Mesenchymal stem cell (in vitro differentiated cells and primary cell): ENCODE data around the gene MYO1E.

Experiments
- DNase-seq: peaks from one replicate; pipeline ENCODE4 v3.0.0-alpha.2; 2013
- H2AFZ ChIP-seq: one replicate; pipeline ENCODE4 v1.6.1; 2013; ENCODE audit warnings: low read depth, mild to moderate bottlenecking, control low read depth, inconsistent platforms, low read length, moderate library complexity
- H2AK5ac ChIP-seq: 2 replicates; pipeline ENCODE4 v1.6.1; 2013; ENCODE audit warnings: low read length, moderate library complexity, mild to moderate bottlenecking, inconsistent platforms; ENCODE audit not compliant: severe bottlenecking
- H2BK120ac ChIP-seq: one replicate; pipeline ENCODE4 v1.6.1; 2013; ENCODE audit warnings: low read depth, mild to moderate bottlenecking, inconsistent platforms, low read length, moderate library complexity
- H2BK12ac ChIP-seq, 2 experiments: one replicate each; pipeline ENCODE4 v1.6.1; 2013; ENCODE audit warnings: inconsistent platforms in 2 of 2, low read length in 2 of 2, mild to moderate bottlenecking in 2 of 2, moderate library complexity in 2 of 2, control low read depth in 1 of 2
- H2BK15ac ChIP-seq: one replicate; pipeline ENCODE4 v1.6.1; 2013; ENCODE audit warnings: mild to moderate bottlenecking, low read depth, inconsistent platforms; ENCODE audit not compliant: poor library complexity, severe bottlenecking
- H2BK5ac ChIP-seq: 2 replicates; pipeline ENCODE4 v1.6.1; 2013; ENCODE audit warnings: low read depth, mild to moderate bottlenecking, low read length, control low read depth, inconsistent platforms; ENCODE audit not compliant: poor library complexity, severe bottlenecking
- H3K14ac ChIP-seq, 2 experiments: one replicate each; pipeline ENCODE4 v1.6.1; 2013; ENCODE audit warnings: inconsistent platforms in 2 of 2, low read length in 2 of 2, control low read depth in 1 of 2, mild to moderate bottlenecking in 1 of 2, moderate library complexity in 1 of 2
- H3K18ac ChIP-seq, 2 experiments: one replicate each; pipeline ENCODE4 v1.6.1; 2013; ENCODE audit warnings: inconsistent platforms in 2 of 2, low read length in 2 of 2, control low read depth in 1 of 2, low read depth in 1 of 2, mild to moderate bottlenecking in 1 of 2
- H3K23ac ChIP-seq, 2 experiments: one replicate each; pipeline ENCODE4 v1.6.1; 2013; ENCODE audit warnings: inconsistent platforms in 2 of 2, low read length in 2 of 2, mild to moderate bottlenecking in 2 of 2, moderate library complexity in 2 of 2, control low read depth in 1 of 2
- H3K27ac ChIP-seq: 2 replicates; pipeline ENCODE4 v1.5.1; 2013; ENCODE audit warnings: mild to moderate bottlenecking, moderate library complexity, low read length, control low read depth, inconsistent platforms; ENCODE audit not compliant: poor library complexity, severe bottlenecking
- H3K27me3 ChIP-seq, 2 experiments: 2 replicates each; pipeline versions ENCODE4 v1.6.1 to v1.7.0; 2013; ENCODE audit warnings: low read length in 2 of 2, mild to moderate bottlenecking in 2 of 2, moderate library complexity in 2 of 2, control low read depth in 1 of 2, inconsistent platforms in 1 of 2; ENCODE audit not compliant: control insufficient read depth in 1 of 2, insufficient read depth in 1 of 2
- H3K36me3 ChIP-seq, 2 experiments: 2 replicates each; pipeline versions ENCODE4 v1.6.1 to v1.7.0; 2013; ENCODE audit warnings: low read length in 2 of 2, control low read depth in 1 of 2, inconsistent platforms in 1 of 2, low read depth in 1 of 2, mild to moderate bottlenecking in 1 of 2; ENCODE audit not compliant: insufficient read depth in 2 of 2, control insufficient read depth in 1 of 2
- H3K4ac ChIP-seq, 2 experiments: one replicate each; pipeline ENCODE4 v1.6.1; 2013; ENCODE audit warnings: inconsistent platforms in 2 of 2, low read length in 2 of 2, mild to moderate bottlenecking in 2 of 2, moderate library complexity in 2 of 2, control low read depth in 1 of 2, low read depth in 1 of 2
- H3K4me1 ChIP-seq: 2 replicates; pipeline ENCODE4 v1.6.1; 2013; ENCODE audit warnings: low read depth, low read length, control low read depth; ENCODE audit not compliant: control insufficient read depth, insufficient read depth
- H3K4me2 ChIP-seq: 2 replicates; pipeline ENCODE4 v1.6.1; 2013; ENCODE audit warnings: low read length, mild to moderate bottlenecking, inconsistent platforms; ENCODE audit not compliant: poor library complexity, severe bottlenecking
- H3K4me3 ChIP-seq, 2 experiments: 2 replicates each; pipeline versions ENCODE4 v1.5.1 to v1.7.0; 2013; ENCODE audit warnings: low read length in 2 of 2, mild to moderate bottlenecking in 2 of 2, control low read depth in 1 of 2, low read depth in 1 of 2; ENCODE audit not compliant: insufficient read depth in 1 of 2
- H3K79me1 ChIP-seq: replicated peaks from 2 replicates; pipeline ENCODE4 v1.6.1; 2013; ENCODE audit warnings: mild to moderate bottlenecking, control low read depth, low read length, inconsistent platforms; ENCODE audit not compliant: poor library complexity, severe bottlenecking
- H3K9ac ChIP-seq: 2 replicates; pipeline ENCODE4 v1.7.0; 2013; ENCODE audit warnings: mild to moderate bottlenecking, low read length, moderate library complexity
- H3K9me3 ChIP-seq: 2 replicates; pipeline ENCODE4 v1.7.0; 2013; ENCODE audit warnings: mild to moderate bottlenecking, low read length; ENCODE audit not compliant: control insufficient read depth
- H4K8ac ChIP-seq: one replicate; pipeline ENCODE4 v1.6.1; 2013; ENCODE audit warnings: inconsistent platforms, mild to moderate bottlenecking, low read length, moderate library complexity
- H4K91ac ChIP-seq: one replicate; pipeline ENCODE4 v1.6.1; 2013; ENCODE audit warnings: mild to moderate bottlenecking, low read length, inconsistent platforms
- WGBS: methylation state at CpG from one replicate; pipeline ENCODE4 v1.1.7; 2013; ENCODE audit warnings: mixed read lengths; 5-methylcytosine and 5-hydroxymethylcytosine counted together

MYO1E gene

DNA sequence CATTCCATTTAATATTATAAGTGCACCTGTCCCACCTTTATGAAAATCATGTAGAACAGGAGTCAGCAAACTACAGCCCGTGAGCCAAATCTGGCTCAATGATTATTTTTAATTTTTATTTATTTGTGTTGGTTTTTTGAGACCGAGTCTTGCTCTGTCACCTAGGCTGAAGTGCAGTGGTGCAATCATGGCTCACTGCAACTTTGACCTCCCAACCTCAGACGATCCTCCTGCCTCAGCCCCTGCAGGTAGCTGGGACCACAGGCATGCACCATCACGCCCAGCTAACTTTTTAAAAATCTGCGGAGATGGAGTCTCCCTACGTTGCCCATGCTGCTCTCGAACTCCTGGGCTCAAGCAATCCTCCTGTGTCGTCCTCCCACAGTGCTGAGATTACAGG is 42.0 kb downstream of the MYO1E start:
- WGBS = 89% methylated on average over 8 of the region's 8 CpGs
- Histone ChIP-seq H3K9me3 (no peaks in the 10 kb centered on the region), H3K18ac (peak overlapping the region in 1 of 2 experiments; percentile 11), H2BK15ac (no peak overlapping the region), H4K8ac (peak overlapping the region; percentile 38), H3K4me3 (peak overlapping the region in 1 of 2 experiments; percentile 1), H3K36me3 (peaks cover 6 to 47% of the 10 kb centered on the region in 2 experiments), H3K4me1 (peaks cover 19% of the 10 kb centered on the region), H3K79me1 (peaks cover 6% of the 10 kb centered on the region), H3K14ac (no peak overlapping the region), H2AFZ (no peak overlapping the region), H3K27ac (peak overlapping the region; percentile 92), H3K4me2 (peak overlapping the region; percentile 2), H4K91ac (no peak overlapping the region), H2BK120ac (no peak overlapping the region), H2BK5ac (peak overlapping the region; percentile 86), H3K27me3 (no peaks in the 10 kb centered on the region), H3K4ac (no peak overlapping the region), H3K9ac (peak overlapping the region; percentile 59), H3K23ac (no peak overlapping the region), H2AK5ac (peak overlapping the region; percentile 97), H2BK12ac (no peak overlapping the region)
- no peak for DNase-seq

DNA sequence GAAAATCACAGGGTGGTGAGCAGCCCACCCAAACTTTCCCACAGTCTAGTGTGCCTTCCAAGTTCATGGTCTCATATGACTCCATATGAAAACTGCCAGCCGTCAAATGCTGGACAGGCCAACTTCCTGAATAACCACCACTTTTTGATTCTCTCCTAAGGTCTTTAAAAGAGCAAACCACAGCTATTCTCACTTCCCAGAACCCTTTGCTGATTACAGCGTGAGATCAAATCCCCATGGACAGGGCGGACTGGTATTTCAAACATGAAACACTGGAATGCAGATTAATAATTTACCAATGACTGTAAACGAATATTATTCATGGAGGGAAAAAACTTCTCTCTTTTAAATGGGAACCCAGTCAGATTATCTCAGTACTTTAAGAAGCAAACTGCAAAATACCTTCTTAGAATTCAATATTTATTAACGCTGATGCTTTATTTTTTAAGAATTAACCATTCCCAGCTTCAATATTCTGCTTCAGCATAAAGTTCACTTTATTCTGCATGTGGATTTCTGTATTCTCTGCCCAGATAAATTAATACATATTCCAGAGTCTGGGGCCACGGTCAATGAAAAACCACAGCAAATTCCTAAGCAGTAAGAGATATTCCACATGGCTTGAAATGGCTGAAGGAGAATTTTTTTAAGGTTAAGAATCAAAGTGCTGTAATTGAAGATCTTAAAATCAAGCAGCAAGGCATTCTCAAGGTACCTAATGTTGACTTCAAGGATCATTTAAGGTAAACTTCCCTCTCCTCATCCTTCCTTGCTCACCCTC is 42.9 kb downstream of the MYO1E start:
- Histone ChIP-seq H3K27me3 (no peaks in the 10 kb centered on the region), H3K4me2 (no peak overlapping the region), H2BK120ac (no peak overlapping the region), H2BK5ac (peak overlapping the region; percentile 86), H4K91ac (no peak overlapping the region), H2BK15ac (no peak overlapping the region), H3K23ac (no peak overlapping the region), H3K14ac (no peak overlapping the region), H2AFZ (no peak overlapping the region), H3K27ac (peak overlapping the region; percentile 92), H2AK5ac (peak overlapping the region; percentile 46), H3K18ac (no peak overlapping the region), H3K4me3 (peak overlapping the region in 1 of 2 experiments; percentile 1), H4K8ac (no peak overlapping the region), H3K9ac (peak overlapping the region; percentile 59), H3K4me1 (peaks cover 23% of the 10 kb centered on the region), H3K36me3 (peaks cover 6 to 47% of the 10 kb centered on the region in 2 experiments), H3K9me3 (no peaks in the 10 kb centered on the region), H3K4ac (no peak overlapping the region), H3K79me1 (peaks cover 8% of the 10 kb centered on the region), H2BK12ac (no peak overlapping the region)
- WGBS = 70% methylated on average over 2 of the region's 6 CpGs
- DNase-seq = peak; percentile 59

- DNase-seq = no peak
- H2AK5ac ChIP-seq = peak overlapping the region; percentile 46
- H3K14ac ChIP-seq = no peak overlapping the region
- 94% methylated on average over 4 of the region's 4 CpGs for WGBS
- peaks cover 23% of the 10 kb centered on the region for H3K4me1 ChIP-seq
- H2BK15ac ChIP-seq = no peak overlapping the region
- H4K91ac ChIP-seq = no peak overlapping the region
- peaks cover 6 to 51% of the 10 kb centered on the region in 2 experiments for H3K36me3 ChIP-seq
- peaks cover 13% of the 10 kb centered on the region for H3K79me1 ChIP-seq
- peak overlapping the region in 1 of 2 experiments; percentile 2 for H3K4me3 ChIP-seq
- H3K18ac ChIP-seq = no peak overlapping the region
- H3K27me3 ChIP-seq = no peaks in the 10 kb centered on the region
- H3K4ac ChIP-seq = no peak overlapping the region
- no peaks in the 10 kb centered on the region for H3K9me3 ChIP-seq
- H3K27ac ChIP-seq = peak overlapping the region; percentile 92
- H3K4me2 ChIP-seq = no peak overlapping the region
- no peak overlapping the region for H2BK12ac ChIP-seq
- no peak overlapping the region for H2BK120ac ChIP-seq
- H3K9ac ChIP-seq = peak overlapping the region; percentile 46
- H2AFZ ChIP-seq = no peak overlapping the region
- H4K8ac ChIP-seq = no peak overlapping the region
- peak overlapping the region; percentile 19 for H2BK5ac ChIP-seq
- H3K23ac ChIP-seq = no peak overlapping the region
Observed at GRCh38 chr15:59329091-59329490, 43.6 kb downstream of the MYO1E start.

GRCh38 chr15:59327942-59328341 is 44.7 kb downstream of the MYO1E start:
- Histone ChIP-seq H2AK5ac (peak overlapping the region; percentile 71), H3K4me1 (peaks cover 19% of the 10 kb centered on the region), H3K4me3 (no peak overlapping the region), H3K9ac (no peak overlapping the region), H3K27ac (peak overlapping the region; percentile 39), H4K8ac (no peak overlapping the region), H3K27me3 (no peaks in the 10 kb centered on the region), H2BK120ac (no peak overlapping the region), H3K23ac (peak overlapping the region in 1 of 2 experiments; percentile 14), H3K18ac (peak overlapping the region in 1 of 2 experiments; percentile 2), H2BK15ac (no peak overlapping the region), H3K4me2 (no peak overlapping the region), H3K9me3 (no peaks in the 10 kb centered on the region), H3K14ac (no peak overlapping the region), H2BK12ac (no peak overlapping the region), H2BK5ac (no peak overlapping the region), H2AFZ (no peak overlapping the region), H3K4ac (no peak overlapping the region), H3K79me1 (peaks cover 16% of the 10 kb centered on the region), H4K91ac (no peak overlapping the region), H3K36me3 (peaks cover 6 to 47% of the 10 kb centered on the region in 2 experiments)
- DNase-seq = no peak
- 97% methylated on average over 3 of the region's 3 CpGs for WGBS
